Stimulated activated CD4-positive, alpha-beta T cell treated with anti-CD3 and anti-CD28 coated beads, TNF-alpha, amount 100 ng/mL, for 1 hour (primary cell): Measurements from ENCODE around the gene CDKAL1.
"Not testable (repeated sequence)": the region's sequence is repeated elsewhere in the genome, so short reads cannot be mapped to it uniquely, and the experiment has no call there.

Experiments
- DNase-seq, 3 donors: peaks; one replicate each; pipeline ENCODE4 v3.0.0-alpha.2; 2020; ENCODE audit warnings: low read depth in 3 of 3, low spot score in 1 of 3

CDKAL1 gene

DNA sequence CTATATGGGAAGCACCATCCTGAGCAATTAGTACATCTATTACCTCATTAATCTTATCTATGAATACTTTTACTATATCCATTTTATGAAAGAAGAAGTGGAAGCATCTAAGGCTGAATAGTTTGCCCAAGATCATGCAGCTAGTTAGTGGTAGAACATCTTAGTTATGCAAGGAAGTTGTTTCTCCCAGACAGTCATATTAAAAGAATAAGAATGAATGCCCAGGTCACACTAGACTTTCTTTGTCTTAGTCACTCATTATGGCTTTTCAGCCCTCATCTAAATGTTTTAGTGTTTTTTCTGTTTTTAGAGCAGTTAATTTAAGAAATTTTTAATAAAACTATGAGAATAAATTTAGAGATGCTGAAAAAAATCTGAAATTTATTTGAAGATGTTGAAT lies 517.5 kb downstream of the CDKAL1 start:
- DNase-seq, result no peak

DNA sequence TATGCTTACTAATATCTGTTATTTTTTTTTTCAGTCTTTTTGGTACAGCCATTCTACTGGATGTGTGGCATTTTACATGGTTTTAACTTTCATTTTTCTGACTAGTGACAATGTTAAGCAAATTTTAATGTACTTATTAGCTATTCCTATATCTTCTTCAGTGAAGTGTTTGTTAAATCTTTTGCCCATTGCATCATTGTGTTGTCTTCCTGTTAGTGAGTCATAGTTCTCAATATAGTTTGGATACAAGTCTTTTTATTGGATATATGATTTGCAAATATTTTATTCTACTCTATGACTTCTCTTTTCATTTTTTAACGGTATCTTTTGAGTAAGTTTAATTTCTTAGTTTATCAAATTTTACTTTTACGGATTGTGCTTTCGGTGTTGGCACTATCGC lies 519.4 kb downstream of the CDKAL1 start:
- no peak for DNase-seq

DNA sequence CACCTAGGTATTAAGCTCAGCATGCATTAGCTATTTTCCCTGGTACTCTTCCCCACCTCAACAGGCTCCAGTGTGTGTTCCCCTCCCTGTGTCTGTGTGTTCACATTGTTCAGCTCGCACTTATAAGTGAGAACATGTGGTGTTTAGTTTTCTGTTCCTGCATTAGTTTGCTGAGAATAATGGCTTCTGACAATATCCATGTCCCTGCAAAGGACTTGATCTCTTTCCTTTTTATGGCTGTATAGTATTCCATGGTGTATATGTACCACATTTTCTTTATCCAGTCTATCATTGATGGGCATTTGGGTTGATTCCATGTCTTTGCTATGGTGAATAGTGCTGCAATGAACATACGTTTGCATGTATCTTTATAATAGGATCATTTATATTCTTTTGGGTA lies 521.2 kb downstream of the CDKAL1 start:
- DNase-seq, result not testable (repeated sequence)

DNA sequence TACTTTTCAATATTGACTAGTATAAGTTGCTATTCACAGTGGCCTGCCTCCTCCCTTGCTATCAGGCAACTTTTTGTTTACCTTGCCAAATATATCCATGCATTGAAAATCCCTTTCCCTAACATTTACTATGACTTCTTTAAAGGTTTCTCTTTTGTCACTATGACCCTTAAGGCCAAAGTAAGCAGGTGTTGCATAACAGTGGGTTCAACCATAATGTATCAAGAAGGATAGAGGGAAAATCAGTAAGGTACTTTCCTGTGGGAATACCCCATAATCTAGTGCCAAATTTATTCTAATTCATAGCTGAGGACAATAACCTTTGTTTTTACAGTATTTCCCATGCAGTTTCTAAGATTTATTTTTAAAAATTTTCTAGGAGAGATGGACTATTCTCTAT lies 527.6 kb downstream of the CDKAL1 start:
- no peak for DNase-seq

DNA sequence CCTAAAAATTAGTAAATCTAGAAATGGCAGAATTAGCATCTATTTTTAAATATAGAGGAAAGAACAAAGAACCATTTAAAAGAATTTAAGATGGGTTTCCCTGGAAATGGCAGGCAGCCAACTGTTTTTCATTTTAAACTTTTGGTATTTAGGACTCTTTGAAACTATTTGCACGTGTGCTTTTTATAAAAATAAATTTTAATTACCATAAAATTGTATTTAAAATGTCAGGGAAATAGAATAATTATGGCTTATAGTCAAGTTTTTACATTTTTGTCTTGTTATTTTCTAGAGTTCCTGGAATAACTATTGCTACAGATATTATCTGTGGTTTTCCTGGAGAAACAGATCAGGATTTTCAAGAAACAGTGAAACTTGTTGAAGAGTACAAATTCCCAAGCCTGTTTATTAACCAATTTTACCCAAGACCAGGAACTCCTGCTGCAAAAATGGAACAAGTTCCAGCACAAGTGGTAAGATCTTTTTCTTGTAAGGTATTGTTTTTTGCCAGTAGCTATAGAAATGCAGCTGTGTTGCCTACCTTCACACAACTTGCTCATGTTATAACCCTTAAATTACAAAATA lies 530.6 kb downstream of the CDKAL1 start:
- no peak for DNase-seq

DNA sequence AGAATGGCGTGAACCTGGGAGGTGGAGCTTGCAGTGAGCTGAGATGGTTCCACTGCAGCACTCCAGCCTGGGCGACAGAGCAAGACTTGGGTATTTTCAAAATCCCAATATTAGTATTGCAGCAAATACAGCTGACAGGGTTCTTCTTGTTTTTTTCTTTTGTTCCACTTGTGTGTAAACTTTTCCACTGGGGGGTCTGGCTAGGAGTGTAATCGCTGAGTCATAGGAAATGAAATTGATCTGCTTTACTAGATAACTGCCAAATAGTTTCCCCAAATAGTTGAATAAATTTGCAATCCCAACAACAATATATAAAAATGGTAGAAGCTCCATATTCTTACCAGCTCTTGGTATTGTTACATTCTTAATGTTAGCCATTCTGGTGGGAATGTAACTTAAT lies 533.3 kb downstream of the CDKAL1 start:
- DNase-seq, result no peak

DNA sequence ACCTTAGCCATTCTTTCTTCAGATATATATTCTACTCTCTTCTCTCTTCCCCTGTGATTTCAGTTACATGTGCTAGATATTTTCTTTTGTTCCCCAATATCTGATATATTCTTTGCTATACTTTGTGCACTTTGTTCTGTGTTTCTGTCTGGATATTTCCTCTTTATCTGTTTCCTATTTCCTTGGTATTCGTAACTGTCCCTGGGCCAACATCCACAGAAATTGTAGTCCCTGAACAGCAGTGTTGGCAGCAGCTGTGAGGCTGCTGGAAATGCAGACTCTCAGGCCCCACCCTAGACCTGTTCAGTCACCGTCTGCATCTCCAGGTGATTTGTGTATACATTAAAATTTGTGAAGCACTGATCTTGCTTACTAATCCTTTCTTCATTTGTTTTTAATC lies 536.4 kb downstream of the CDKAL1 start:
- DNase-seq, result no peak

DNA sequence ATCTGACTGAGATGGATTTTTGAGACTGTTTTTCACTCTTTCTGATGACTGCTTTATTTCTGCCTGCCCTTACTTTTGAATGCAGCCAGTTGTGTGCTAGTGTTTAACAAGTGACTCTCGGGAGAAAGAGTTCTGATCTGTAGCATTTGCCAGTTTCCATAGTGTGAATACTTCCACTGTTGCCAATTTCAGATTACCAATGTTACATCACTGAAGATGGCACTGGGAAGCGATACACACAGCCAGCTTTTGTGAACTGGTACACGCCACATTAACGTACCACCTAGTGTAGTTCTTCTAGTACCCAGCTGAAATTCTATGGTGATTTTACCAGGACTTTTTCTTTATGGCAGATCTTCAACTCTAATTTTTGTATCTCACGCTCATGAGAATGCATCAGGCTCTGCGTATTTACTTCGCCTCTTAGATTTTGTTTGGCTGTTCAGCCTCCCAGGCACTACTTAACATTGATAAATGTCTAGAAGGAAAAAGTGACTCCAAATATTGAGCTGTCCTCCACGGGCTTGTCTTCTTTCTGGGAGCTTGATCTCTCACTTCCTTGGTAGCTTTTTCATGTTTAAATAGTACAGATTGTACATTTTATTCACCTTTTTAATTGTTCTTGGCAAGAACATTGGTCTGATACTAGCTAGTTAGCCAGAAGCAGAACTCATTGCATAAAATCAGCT lies 537.7 kb downstream of the CDKAL1 start:
- DNase-seq, result no peak

DNA sequence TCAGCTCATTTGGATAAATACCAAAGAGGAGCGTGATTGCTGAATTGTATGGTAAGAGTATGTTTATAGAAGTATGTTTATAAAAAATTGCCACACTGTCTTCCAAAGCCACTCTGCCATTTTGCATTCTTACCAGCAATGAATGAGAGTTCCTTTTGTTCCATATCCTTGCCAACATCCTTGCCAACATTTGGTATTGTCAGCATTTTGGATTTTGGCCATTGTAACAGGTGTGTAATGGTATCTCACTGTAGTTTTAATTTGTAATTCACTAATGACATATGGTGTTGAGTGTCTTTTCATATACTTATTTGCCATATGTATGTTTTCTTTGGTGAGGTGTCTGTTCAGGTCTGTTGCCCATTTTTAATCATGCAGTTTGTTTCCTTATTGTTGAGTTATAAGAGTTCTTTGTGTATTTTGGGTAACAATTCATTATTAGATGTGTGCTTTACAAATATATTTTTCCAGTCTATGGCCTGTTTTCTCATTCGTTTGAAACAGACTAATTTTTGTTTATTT lies 539.1 kb downstream of the CDKAL1 start:
- DNase-seq, result no peak

DNA sequence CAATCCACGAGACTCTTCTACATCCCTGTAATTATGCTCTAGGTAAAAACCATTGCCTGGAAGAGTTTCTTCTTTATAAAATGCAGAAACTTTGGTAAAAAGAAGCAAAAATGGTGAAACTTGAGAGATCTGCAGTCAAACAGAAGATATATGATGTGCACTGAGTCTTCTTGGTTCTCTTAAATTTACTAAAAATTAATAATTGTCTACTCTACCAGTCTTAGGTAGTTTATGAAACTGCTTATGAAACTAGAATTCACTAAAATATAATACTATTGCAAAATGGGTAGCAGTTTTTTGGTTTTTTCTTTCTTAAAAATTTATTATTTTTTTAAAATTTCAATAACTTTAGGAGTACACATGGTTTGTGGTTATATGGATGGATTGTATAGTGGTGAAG lies 540.2 kb downstream of the CDKAL1 start:
- DNase-seq, result no peak

DNA sequence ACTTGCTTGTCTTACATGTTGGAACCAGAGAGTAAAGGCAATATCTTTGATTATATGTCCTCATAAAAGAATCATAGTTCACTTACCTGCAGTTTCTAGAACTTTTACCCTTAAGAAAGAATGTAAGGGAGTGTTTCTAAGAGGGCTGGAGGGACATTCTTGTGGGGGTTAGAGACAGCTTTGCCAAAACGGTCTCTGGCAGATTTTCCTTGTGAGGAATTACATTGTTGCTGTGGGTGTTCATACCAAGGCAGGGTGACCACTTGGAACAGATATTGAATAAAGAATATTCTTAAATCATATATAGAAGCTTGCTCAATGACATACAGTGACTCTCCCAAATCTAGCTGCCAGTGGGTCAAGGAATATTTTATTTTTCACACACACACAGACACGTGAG lies 541.7 kb downstream of the CDKAL1 start:
- DNase-seq, result no peak

DNA sequence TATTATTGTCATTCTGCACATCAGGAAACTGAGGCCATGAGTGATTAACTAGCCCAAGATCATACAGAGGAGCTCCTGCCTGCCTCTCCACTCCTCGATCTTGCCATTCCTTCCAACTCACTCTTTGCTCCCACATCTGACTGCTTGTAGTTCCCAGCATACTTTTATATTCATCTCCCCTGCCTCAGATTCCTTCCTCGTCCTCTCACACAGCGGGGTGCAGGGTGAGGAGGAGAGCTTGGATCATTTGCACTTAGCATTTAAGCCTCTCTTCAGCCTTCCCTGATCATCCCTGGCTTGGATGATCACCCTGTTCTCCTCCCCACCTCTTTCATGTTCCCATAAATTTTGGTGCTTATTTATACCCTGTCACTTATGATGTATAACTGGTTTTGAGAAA lies 544.2 kb downstream of the CDKAL1 start:
- DNase-seq, result no peak

DNA sequence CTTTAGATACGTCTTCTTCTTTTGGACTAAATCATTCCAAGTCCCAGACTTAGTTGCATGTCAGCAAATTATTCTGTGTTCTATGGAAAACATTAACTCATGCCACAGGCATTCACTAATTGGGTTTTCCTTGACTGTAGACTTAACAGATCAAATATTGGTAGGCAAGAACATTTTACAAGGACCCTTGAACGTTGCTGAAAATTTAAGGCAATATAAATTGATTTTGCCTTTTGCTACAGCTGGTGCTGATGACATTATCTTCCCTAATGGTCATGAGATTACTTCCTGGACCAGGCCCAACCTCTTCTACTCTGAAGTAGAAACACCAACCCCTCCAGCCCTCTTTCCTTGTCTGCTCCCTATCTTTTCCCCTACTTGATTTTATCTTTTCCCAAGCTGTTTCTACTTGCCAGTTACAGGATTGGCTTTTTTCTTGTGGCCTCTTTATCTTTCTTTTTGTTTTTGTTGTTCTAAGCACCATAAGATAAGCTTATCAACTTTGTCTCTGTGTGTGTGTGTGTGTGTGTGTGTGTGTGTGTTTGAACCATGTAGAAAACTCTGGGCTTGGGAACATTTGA lies 545.3 kb downstream of the CDKAL1 start:
- DNase-seq, result no peak

DNA sequence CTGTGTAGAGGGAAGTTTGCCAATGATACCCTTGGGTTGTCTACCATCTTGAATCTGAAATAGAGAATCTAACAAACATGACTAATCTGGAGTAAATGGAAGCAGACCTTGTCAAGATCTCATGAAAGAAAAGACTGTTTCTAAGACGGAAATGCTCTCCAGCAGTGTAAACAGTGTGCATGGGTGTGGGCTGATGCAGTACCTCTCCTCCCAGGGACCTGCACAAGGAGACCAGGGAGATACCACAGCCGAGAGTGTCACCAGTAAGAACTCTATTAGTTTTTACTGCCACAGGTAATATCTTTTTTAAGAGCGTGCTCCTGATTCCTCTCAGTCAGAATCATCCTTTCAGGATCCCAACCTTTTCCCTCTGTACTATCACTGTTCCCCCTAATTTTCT lies 546.0 kb downstream of the CDKAL1 start:
- no peak for DNase-seq

DNA sequence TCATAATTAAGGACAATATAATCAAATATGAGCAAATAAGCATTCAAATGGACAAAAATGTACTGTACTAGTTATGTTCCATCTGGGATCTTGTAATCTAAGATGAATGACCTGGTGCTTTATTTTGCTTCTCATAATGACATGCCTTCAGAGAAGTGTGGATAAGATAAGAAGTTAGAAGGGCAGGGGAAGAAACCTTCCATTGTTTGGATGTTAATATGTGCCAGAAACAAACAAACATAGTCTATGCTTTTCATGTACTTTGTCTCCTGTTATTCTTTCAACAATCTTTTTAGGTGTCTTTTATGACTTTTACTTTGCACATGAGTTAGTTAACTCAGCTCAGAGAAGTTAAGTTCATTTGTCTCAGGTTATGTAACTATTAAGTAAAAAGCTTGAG lies 547.8 kb downstream of the CDKAL1 start:
- no peak for DNase-seq

DNA sequence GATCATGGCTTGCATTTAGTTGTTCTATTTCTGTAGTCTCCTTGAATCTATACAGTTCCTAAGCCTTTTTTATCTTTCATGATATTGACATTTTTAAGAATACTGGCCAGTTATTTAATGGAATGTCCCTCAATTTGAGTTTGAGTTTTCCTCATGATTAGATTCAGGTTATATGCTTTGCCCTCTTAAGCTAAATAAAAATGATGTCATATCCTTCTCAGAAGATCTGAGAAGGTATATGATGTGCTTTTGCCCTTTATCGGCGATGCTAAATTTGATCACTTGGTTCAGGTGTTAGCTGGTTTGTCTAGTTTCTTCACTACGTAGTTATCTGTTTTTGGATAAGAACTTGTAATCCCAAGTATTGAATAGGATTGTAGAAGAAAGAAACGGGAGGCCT lies 549.5 kb downstream of the CDKAL1 start:
- DNase-seq, result no peak

DNA sequence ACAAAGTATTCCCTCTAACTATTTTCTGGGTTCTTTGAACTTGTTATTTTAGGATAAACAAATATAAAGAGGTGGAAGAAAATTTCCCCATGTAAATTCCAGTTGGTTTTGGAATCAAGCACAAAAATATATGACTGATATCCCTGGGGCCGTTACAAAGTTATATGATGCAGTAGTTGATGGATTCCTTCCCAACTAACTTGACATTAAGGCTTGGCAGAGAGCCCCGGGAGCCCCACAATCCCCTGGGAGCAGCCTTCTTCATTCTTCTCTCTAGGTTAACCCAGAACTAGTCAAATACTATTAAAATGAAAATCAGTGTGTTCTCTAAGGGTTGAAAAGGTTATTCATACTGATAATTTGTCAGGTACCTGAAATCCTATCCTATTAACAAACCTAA lies 550.4 kb downstream of the CDKAL1 start:
- no peak for DNase-seq

DNA sequence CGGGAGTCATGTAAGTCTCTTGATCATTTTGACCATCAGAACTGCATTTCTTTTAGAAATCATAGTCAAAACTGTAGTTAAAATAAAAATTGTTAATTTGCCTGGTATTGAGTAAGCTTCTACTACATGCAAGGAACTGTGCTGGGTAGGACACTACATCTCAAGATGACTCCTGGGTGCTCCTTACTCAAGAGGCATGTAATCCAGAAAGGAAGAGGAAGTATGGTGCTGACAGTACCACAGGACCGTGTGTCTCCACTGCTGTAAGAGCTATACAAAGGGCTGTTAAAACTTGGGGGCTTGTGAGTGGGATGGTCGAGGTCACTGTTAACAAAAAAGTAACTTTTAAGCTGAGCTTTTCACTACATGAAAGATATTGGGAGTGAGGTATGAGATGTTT lies 551.0 kb downstream of the CDKAL1 start:
- no peak for DNase-seq

DNA sequence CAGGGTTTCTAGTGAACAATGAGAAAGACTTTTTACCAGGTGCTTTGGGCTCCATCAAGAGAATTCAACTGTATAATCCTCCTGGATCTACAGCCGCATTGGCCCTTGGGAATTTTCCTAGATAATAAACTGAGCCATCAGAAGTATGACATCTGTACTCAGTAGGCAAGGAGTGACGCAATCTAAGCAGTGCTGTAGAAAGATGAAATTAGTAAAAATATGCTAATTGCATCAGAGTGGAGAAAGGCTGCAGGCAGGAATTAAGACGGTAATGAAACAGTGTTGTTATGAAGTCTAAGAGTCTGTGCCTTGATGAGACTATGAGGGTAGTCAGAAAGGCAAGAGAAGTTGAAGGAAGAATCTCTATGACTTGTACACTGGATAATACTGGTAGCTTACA lies 551.4 kb downstream of the CDKAL1 start:
- no peak for DNase-seq

DNA sequence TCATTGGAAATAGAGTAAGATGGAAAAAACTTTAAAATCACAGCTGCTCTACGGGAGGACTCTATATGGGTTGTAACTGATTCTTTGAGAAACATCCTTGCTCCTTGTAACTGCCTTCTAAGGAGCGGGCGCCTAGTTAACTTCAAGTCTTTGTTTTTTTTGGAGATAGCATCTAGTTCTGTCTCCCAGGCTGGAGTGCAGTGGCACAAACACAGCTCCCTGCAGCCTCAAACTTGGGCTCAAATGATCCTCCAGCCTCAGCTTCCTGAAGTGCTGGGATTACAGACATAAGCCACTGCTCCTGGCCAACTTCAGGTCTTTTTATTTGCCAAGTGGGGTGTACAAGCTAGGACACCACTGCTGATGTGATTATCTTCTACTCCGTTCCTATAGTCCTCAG lies 552.9 kb downstream of the CDKAL1 start:
- no peak for DNase-seq

DNA sequence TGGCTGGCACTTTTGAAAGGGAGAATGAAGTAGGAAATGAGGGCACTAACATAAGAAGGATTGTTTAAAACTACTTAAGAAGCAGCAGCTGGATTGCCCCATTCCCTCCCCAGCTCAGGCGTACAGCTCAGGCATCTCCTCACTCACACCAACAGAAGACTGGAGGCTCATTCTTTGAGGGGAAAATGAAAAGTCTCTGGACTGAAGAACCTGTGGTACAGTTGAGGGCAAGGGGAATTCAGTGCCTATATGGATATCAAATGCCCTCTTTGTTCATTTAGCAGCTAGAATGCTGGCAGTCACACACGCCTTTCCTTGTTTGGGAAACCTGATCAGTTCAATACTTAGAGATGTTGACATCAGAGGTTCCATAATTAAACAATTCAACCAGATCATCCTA lies 557.2 kb downstream of the CDKAL1 start:
- no peak for DNase-seq

DNA sequence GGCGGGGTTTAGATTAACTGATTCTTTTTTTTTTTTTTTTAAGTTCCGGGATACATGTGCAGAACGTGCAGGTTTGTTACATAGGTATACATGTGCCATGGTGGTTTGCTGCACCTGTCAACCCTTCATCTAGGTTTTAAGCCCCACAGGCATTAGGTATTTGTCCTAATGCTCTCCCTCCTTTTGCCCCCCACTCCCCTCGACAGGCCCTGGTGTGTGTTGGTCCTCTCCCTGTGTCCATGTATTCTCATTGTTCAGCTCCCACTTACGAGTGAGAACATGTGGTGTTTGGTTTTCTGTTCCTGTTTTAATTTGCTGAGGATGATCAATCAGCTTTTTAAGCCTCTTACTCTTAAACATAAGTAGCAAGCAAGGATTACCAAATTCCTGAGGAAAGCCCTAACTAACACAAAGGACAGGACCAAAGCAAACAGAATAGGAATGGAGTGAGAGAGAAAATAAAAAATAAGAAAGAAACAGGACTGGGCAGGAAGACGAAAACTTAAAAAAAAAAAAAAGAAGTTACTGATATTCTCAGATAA lies 558.0 kb downstream of the CDKAL1 start:
- not testable (repeated sequence) for DNase-seq
